NCI-H1105 treated with DMSO at 0.1 percent for 48 hours (cell line): ENCODE data around the gene PCSK7.
"Not testable (repeated sequence)": the region's sequence is repeated elsewhere in the genome, so short reads cannot be mapped to it uniquely, and the experiment has no call there.

Source experiments
- DNase-seq: peaks from one replicate; lab custom pipeline; 2025; lab: John Stamatoyannopoulos, UW

The PCSK7 gene

GRCh38 chr11:117217141-117218084 is 14.5 kb downstream of the PCSK7 start:
- no peak for DNase-seq

- no peak for DNase-seq
These were observed 17.3 kb downstream of the PCSK7 start for GRCh38 chr11:117214404-117215110.

- DNase-seq = no peak
These were observed 19.0 kb downstream of the PCSK7 start for GRCh38 chr11:117212697-117213355.

GRCh38 chr11:117210620-117211019 is 21.3 kb downstream of the PCSK7 start:
- no peak for DNase-seq

- DNase-seq = not testable (repeated sequence)
These were observed 22.3 kb downstream of the PCSK7 start for GRCh38 chr11:117209351-117210125.

GRCh38 chr11:117208710-117209109 is 23.2 kb downstream of the PCSK7 start:
- not testable (repeated sequence) for DNase-seq

GRCh38 chr11:117207481-117207880 is 24.4 kb downstream of the PCSK7 start:
- not testable (repeated sequence) for DNase-seq

GRCh38 chr11:117206859-117207258 is 25.0 kb downstream of the PCSK7 start:
- DNase-seq = not testable (repeated sequence)

- not testable (repeated sequence) for DNase-seq
These were observed 25.8 kb downstream of the PCSK7 start for GRCh38 chr11:117206111-117206510.

GRCh38 chr11:117205211-117205818 is 26.6 kb downstream of the PCSK7 start:
- no peak for DNase-seq

- no peak for DNase-seq
These were observed 27.4 kb downstream of the PCSK7 start for GRCh38 chr11:117204283-117205080.

- no peak for DNase-seq
These were observed 28.8 kb downstream of the PCSK7 start for GRCh38 chr11:117203069-117203407.

GRCh38 chr11:117202386-117203068 is 29.3 kb downstream of the PCSK7 start:
- DNase-seq = no peak

GRCh38 chr11:117201658-117202305 is 30.1 kb downstream of the PCSK7 start:
- DNase-seq = no peak

- no peak for DNase-seq
These were observed 30.8 kb downstream of the PCSK7 start for GRCh38 chr11:117200813-117201657.

- DNase-seq = no peak
These were observed 31.7 kb downstream of the PCSK7 start for GRCh38 chr11:117199916-117200812.
